ENCODE data around the gene TVP23A. TPM values are rescaled to one million over a fixed set of nuclear protein-coding genes. Genes with fewer than 3 reads are reported as not detected.

Gene TVP23A
- polyA plus RNA-seq, 1 of the 3 experiments (the other 2 are of a cell fraction), result 0.35 TPM

- TF ChIP-seq, protein P1, sequence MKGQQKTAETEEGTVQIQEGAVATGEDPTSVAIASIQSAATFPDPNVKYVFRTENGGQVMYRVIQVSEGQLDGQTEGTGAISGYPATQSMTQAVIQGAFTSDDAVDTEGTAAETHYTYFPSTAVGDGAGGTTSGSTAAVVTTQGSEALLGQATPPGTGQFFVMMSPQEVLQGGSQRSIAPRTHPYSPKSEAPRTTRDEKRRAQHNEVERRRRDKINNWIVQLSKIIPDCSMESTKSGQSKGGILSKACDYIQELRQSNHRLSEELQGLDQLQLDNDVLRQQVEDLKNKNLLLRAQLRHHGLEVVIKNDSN (IDR thresholded peaks at IDR 0.05; ENCODE audit: borderline replicate concordance, low read depth), result no peak
These were observed 49.6 kb upstream of the TVP23A start (continued) for GRCh38 chr16:10868104-10868595.

- no peaks in the 10 kb centered on the region for H3K9me2 ChIP-seq
- no peak overlapping the region for H3K27ac ChIP-seq (ENCODE audit: low read depth in 2 of 2, low read length in 1 of 2)
- ChIA-PET POLR2A (no interaction called here), CTCF (no interaction called here)
- no peak overlapping the region for H3K4me2 ChIP-seq
- no peak overlapping the region for H2AFZ ChIP-seq (ENCODE audit: low read depth)
- H3K27me3 ChIP-seq (ENCODE audit: insufficient read depth), result no peaks in the 10 kb centered on the region
- H3K79me2 ChIP-seq (ENCODE audit: insufficient read depth), result no peaks in the 10 kb centered on the region
- no peaks in the 10 kb centered on the region for H4K20me1 ChIP-seq (ENCODE audit: insufficient read depth)
- H3K9ac ChIP-seq, result no peak overlapping the region
- no peak overlapping the region for H3K4me3 ChIP-seq (ENCODE audit: low read depth in 2 of 2, low read length in 1 of 2)
- 86% methylated on average over 6 of the region's 6 CpGs for WGBS (ENCODE audit: low lambda C conversion rate)
- no peak for DNase-seq
- TF ChIP-seq SMC3 (IDR thresholded peaks at IDR 0.05; ENCODE audit: low read depth, low read length) (no peak), RXRA (IDR thresholded peaks at IDR 0.05; ENCODE audit: borderline replicate concordance, low read depth) (no peak), NRF1 (IDR thresholded peaks at IDR 0.05; ENCODE audit: low read depth, low read length) (no peak)
- peaks cover 0 to 21% of the 10 kb centered on the region in 2 experiments; a peak in 2 of 4 replicates for H3K4me1 ChIP-seq (ENCODE audit: control insufficient read depth in 1 of 2, insufficient read depth in 2 of 2, low read depth in 1 of 2, low read length in 1 of 2)
- H3K9me3 ChIP-seq, result no peaks in the 10 kb centered on the region
- H3K36me3 ChIP-seq (replicated peaks in 1 of 2; ENCODE audit: control insufficient read depth in 1 of 2, insufficient read depth in 2 of 2, low read length in 1 of 2), result no peaks in the 10 kb centered on the region
- peaks cover 7% of the 10 kb centered on the region for H3F3A ChIP-seq (replicated peaks; ENCODE audit: insufficient read depth)
These were observed 48.6 kb upstream of the TVP23A start for GRCh38 chr16:10867199-10867598.

DNA sequence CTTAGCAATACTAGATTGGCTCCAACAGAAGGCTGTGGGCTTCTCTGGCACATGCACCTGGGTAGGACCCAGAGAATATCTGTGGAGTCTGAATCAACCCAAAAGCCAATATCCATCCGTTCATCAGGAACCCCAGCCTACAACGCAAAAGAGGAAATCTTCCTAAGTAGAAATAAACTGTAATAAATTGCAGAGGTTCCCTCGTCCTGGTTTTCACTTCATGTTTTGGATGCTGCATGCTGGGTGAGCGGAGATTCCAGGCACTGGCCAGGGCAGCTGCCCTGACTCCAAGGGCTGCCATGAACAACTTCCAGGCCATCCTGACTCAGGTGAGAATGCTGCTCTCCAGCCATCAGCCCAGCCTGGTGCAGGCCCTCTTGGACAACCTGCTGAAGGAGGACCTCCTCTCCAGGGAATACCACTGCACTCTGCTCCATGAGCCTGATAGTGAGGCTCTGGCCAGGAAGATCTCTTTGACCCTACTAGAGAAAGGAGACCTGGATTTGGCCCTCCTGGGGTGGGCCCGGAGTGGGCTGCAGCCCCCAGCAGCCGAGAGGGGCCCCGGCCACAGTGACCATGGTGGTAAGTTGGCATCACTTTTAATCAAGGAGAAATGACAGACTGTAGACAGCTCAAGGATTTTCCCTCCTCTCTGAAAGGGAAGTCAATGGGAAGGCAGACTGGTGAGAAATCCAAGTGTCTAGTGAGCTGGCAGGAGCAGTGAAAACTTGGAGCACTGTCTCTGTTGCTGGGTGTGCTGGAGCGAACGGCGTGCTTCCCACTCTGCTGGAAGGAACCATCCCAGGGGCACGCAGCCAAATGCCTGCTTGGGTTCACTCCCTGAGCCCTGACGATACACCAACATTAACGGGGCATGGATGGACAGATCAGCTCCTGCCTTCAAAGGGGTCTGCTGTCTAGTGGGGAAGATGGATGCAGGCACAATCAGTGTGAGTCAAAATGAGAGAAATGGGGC lies 47.7 kb upstream of the TVP23A start:
- Histone ChIP-seq H3K9ac (no peak overlapping the region), H2AFZ (ENCODE audit: low read depth) (no peak overlapping the region), H3K9me3 (no peaks in the 10 kb centered on the region), H3K4me1 (ENCODE audit: control insufficient read depth in 1 of 2, insufficient read depth in 2 of 2, low read depth in 1 of 2, low read length in 1 of 2) (peaks cover 0 to 19% of the 10 kb centered on the region in 2 experiments; a peak in 2 of 4 replicates), H3K9me2 (no peaks in the 10 kb centered on the region), H3K4me3 (ENCODE audit: low read depth in 2 of 2, low read length in 1 of 2) (no peak overlapping the region), H4K20me1 (ENCODE audit: insufficient read depth) (no peaks in the 10 kb centered on the region), H3K36me3 (replicated peaks in 1 of 2; ENCODE audit: control insufficient read depth in 1 of 2, insufficient read depth in 2 of 2, low read length in 1 of 2) (no peaks in the 10 kb centered on the region), H3K79me2 (ENCODE audit: insufficient read depth) (no peaks in the 10 kb centered on the region), H3K27me3 (ENCODE audit: insufficient read depth) (no peaks in the 10 kb centered on the region), H3F3A (replicated peaks; ENCODE audit: insufficient read depth) (peaks cover 10% of the 10 kb centered on the region), H3K27ac (ENCODE audit: low read depth in 2 of 2, low read length in 1 of 2) (no peak overlapping the region), H3K4me2 (no peak overlapping the region)
- ChIA-PET CTCF (no interaction called here), POLR2A (no interaction called here)
- 70% methylated on average over 9 of the region's 13 CpGs for WGBS (ENCODE audit: low lambda C conversion rate)
- TF ChIP-seq MXI1 (IDR thresholded peaks at IDR 0.05; ENCODE audit: low read depth, low read length) (no peak), CTCF (IDR thresholded peaks at IDR 0.05) (no peak), MAX (IDR thresholded peaks at IDR 0.05; ENCODE audit: low read depth) (no peak), NRF1 (IDR thresholded peaks at IDR 0.05; ENCODE audit: low read depth, low read length) (no peak), IRF3 (IDR thresholded peaks at IDR 0.05; ENCODE audit: low read depth, low read length) (no peak), FOXJ3 (CRISPR knock-in tag; IDR thresholded peaks at IDR 0.05) (no peak)
- TF ChIP-seq, protein P2, sequence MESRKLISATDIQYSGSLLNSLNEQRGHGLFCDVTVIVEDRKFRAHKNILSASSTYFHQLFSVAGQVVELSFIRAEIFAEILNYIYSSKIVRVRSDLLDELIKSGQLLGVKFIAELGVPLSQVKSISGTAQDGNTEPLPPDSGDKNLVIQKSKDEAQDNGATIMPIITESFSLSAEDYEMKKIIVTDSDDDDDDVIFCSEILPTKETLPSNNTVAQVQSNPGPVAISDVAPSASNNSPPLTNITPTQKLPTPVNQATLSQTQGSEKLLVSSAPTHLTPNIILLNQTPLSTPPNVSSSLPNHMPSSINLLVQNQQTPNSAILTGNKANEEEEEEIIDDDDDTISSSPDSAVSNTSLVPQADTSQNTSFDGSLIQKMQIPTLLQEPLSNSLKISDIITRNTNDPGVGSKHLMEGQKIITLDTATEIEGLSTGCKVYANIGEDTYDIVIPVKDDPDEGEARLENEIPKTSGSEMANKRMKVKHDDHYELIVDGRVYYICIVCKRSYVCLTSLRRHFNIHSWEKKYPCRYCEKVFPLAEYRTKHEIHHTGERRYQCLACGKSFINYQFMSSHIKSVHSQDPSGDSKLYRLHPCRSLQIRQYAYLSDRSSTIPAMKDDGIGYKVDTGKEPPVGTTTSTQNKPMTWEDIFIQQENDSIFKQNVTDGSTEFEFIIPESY (IDR thresholded peaks at IDR 0.05; ENCODE audit: borderline replicate concordance, low read depth), result no peak
- no peak for DNase-seq
